PC-9 (cell line): Measurements from ENCODE around the gene PP2D1.

Source experiments
- CTCF ChIP-seq: fragments of 200-600 bp; sonication (generic); conservative IDR thresholded peaks from 2 replicates; pipeline ENCODE4 v1.6.1; 2017; ENCODE audit warnings: mixed run types, antibody characterized with exemption, mild to moderate bottlenecking, moderate library complexity
- EZH2 ChIP-seq: fragments of 200-600 bp; sonication (generic); IDR thresholded peaks from 2 replicates; pipeline ENCODE4 v1.8.0; 2017; ENCODE audit warnings: antibody characterized with exemption, low read depth

DNA sequence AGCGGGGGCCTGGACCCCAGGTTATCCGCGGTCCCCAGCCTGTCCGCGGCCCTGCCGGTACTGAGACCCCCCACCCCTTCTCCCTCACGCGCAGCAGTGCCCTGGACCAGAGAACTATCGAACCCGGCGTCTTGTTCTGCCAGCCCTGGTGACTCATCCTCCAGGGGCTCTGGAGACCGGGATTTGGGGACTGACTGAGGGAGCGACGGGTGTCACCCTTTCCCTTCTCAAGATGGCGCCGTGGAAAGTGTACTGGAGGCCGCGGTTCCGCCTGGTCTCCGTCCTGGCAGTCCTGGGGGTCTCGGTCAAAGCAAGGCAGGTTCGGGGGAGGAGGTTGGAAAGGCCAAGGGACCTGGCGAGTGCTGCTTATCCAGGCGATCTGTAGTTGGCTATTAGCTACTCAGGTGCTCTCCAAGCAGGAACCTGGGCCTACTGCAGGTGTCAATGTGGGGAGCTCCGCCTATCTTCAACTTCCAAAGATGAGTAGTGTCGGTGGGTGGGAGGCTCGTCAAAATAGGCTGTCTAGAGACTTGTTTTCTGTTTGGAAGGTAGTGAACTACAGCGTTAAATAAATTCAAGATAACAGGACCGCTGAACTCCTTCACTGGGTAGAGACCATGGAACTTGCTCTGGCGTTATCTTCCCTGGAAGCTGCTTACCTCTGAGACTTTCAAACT is 64.4 kb downstream of the PP2D1 start:
- no peak for TF ChIP-seq CTCF
- no peak for TF ChIP-seq EZH2
